Fibroblast of skin of right quadriceps (primary cell): ENCODE measurements around the gene PHF21B.

Experiments used
- DNase-seq: peaks from one replicate; pipeline ENCODE4 v3.0.0-alpha.2; 2013

The PHF21B gene

DNA sequence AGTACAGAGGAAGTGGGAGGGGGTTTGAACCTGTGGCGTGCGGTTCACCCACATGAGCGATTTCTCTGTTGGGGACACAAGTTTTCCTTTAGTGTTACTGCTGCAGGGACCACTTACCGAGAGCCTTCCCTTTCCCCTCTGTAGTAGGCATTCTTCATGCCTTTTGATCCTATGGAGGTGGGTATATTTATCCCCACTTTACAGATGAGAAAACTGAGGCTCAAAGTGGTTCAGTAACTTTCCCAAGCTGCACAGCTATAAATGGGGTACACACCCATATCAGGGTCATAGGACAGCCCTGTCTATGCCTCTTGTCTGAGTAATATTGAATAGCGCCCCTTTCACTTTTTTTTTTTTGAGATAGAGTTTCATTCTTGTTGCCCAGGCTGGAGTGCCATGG lies 3.3 kb upstream of the PHF21B start:
- DNase-seq, result no peak

- no peak for DNase-seq
Measured at GRCh38 chr22:45010532-45010900, 711 bp upstream of the PHF21B start.

- DNase-seq, result no peak
Measured at GRCh38 chr22:45008751-45009605, 827 bp downstream of the PHF21B start.

GRCh38 chr22:45008186-45008681 lies 1.6 kb downstream of the PHF21B start:
- DNase-seq, result no peak

DNA sequence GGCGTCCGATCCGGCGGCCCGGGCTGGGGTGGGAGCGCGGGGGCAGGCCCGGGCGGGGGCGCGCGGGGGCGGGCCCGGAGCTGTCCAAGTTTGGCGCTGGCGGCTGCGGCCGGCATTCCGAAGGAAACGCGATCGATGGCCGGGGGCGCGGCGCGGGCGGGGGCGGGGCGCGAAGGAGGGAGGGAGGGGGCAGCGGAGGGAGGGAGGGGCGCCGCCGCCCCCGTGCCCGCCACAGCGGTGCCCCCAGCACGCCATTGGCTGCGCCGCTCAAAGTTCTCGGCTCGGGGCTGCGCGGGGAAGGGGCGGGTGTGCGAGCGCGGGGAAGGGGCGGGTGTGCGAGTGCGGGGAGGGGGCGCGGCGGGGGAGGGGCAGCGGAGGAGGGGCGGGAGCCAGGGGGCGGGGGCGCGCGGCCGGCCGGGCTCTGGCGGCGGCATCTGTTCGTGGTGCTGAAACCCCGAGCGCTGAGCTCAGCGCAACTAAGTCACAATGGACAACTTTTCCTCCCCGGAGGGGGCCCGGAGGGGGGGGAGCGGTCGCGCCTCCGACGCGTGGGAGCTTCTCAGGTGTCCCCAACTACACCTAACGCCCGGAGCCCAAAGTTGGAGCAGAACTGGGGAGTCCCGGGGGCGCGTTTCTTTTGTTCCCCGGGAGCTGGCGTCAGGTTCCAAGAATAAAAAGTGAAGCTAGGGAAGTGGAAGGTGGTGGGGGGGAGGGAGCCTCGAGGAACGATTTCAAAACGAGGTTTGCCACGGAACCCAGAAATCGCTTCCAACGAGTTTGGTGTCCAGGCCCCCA lies 2.2 kb downstream of the PHF21B start:
- peak; percentile 17 for DNase-seq

- DNase-seq, result no peak
Measured at GRCh38 chr22:45006964-45007390, 2.8 kb downstream of the PHF21B start.

GRCh38 chr22:45006111-45006963 lies 3.5 kb downstream of the PHF21B start:
- DNase-seq, result no peak

DNA sequence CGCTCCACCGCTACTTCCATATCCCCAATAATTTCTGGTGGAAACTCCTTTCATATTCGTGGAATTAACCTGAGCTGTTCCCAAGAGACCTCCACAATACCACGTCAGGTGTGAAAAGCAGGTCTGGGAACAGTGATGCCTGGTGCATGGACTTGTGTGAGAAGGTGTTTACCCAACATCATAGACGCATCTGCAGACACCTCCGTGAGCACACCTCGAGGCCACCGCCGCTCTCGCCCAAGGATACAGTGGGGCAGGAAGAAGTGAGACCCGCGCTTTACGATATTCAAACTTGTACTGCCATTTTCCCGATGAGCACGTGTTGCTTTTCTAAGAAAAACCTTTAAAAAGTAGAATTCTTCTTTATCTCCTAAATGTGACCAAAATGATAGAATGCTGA lies 8.2 kb downstream of the PHF21B start:
- no peak for DNase-seq

- DNase-seq, result no peak
Measured at GRCh38 chr22:45000330-45000729, 9.5 kb downstream of the PHF21B start.

GRCh38 chr22:44999687-45000086 lies 10.1 kb downstream of the PHF21B start:
- DNase-seq, result no peak

DNA sequence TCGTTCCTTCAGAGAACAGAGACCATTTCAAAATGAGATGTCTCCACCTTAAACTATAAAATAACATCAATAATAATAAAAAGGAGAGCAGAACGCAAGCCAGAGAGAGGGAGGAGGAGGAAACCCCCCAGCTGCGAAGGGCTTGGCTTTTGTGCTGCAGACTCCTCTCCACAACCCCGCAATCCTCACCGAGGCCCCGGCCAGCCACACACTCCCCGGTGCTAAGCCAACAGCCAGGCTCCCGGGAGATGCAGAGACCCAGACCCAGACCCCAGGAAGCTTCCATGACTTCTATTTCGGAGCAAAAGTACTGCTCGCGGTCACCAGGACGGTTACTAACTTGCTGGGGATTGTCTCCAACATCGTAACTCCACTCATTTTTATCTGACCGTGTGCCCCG lies 10.6 kb downstream of the PHF21B start:
- DNase-seq, result no peak

- DNase-seq, result no peak
Measured at GRCh38 chr22:44998296-44998695, 11.5 kb downstream of the PHF21B start.

GRCh38 chr22:44997060-44997459 lies 12.7 kb downstream of the PHF21B start:
- no peak for DNase-seq

- no peak for DNase-seq
Measured at GRCh38 chr22:44996648-44997047, 13.2 kb downstream of the PHF21B start.

GRCh38 chr22:44996120-44996519 lies 13.7 kb downstream of the PHF21B start:
- no peak for DNase-seq

DNA sequence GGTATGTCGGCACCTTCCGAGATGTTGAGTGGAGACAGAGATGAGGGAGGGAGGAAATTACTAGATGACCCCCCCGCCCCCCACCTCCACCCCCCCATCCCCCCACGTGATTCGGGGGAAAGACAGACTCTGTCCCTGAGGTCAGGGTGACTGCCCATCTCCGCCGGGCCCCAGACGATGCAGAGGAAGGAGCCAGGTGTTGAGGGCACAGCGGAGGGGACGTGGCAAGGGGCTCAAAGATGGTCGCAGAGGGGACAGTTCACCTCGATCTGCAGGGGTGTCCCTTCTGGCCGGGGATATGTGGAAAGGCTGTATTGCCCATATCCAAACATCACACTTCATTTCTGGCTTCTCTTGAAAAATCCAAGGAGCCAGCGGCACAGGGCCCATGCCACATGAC lies 14.1 kb downstream of the PHF21B start:
- no peak for DNase-seq

GRCh38 chr22:44995105-44995514 lies 14.7 kb downstream of the PHF21B start:
- no peak for DNase-seq

GRCh38 chr22:44994399-44995104 lies 15.3 kb downstream of the PHF21B start:
- DNase-seq, result no peak

GRCh38 chr22:44992166-44992565 lies 17.6 kb downstream of the PHF21B start:
- DNase-seq, result no peak

DNA sequence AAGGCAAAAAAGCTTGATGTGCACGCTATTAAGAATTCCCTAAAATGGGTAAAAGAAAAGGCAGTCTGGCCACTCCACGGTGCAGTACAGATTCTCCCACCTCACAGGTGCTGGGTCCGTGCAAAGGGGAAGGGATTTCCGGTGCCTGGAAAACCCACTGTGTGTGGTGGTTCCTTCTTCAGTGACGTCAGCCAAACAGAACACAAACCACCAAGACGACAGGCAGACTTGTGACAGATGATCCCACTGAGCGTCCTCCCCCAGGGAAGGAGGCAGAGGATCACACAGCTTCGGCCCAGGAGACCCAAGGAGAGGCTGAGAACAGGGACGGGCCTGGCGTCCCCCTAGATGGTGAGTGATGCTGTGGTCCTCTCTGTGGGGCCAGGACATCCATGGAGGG lies 18.6 kb downstream of the PHF21B start:
- no peak for DNase-seq

- no peak for DNase-seq
Measured at GRCh38 chr22:44990810-44991209, 19.0 kb downstream of the PHF21B start.

DNA sequence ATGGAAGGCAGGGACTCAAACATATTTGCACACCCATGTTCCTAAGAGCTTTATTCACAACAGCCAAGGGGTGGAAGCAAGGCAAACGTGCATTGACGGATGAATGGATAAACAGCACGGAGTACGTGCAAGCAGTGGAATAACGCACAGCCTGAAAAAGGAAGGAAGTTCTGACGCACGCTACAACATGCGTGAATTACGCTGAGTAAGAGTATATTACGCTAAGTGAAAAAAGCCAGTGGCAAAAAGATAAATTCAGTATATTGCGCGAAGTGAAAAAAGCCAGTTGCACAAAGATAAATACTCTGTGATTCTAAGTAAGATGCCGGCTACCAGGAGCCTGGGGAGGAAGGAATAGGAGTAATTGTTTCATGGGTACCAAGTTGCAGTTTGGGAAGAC lies 19.5 kb downstream of the PHF21B start:
- no peak for DNase-seq
